Transverse colon (tissue), 4 donors: ENCODE data around the gene VMO1.

Experiments
- CTCF ChIP-seq, 5 experiments: fragments of 200-600 bp in 3 of 5; fragments of 450-650 bp in 2 of 5; sonication (generic) in 3 of 5; IDR thresholded peaks; 1 replicate in 2 of 5; 2 replicates in 3 of 5; pipeline ENCODE4 v1.5.1; 2016 to 2017; ENCODE audit warnings: antibody characterized with exemption in 5 of 5, inconsistent platforms in 3 of 5, mild to moderate bottlenecking in 2 of 5, moderate library complexity in 1 of 5
- EP300 ChIP-seq: sonication (generic); formaldehyde crosslinking; IDR thresholded peaks from one replicate; pipeline ENCODE4 v1.6.1; 2017; ENCODE audit warnings: antibody characterized with exemption, low read depth
- POLR2A ChIP-seq: fragments of 450-650 bp; IDR thresholded peaks from one replicate; pipeline ENCODE4 v1.6.1; 2016; ENCODE audit warnings: antibody characterized with exemption, mild to moderate bottlenecking, moderate library complexity
- POLR2AphosphoS5 ChIP-seq, 3 donors: sonication (generic); formaldehyde crosslinking; IDR thresholded peaks; one replicate each; pipeline ENCODE4 v1.6.1; 2016; ENCODE audit warnings: antibody characterized with exemption in 3 of 3

- TF ChIP-seq POLR2A (no peak), CTCF (IDR thresholded peaks at IDR 0.05) (no peak), POLR2AphosphoS5 (IDR thresholded peaks at IDR 0.05) (peak in 1 of 3 donors; percentile 1), EP300 (no peak)
Measured at GRCh38 chr17:4786516-4786915, 352 bp upstream of the VMO1 start.
